Liver (tissue), 9 donors: Measurements from ENCODE around the gene PLK3. TPM values are rescaled to one million over a fixed set of nuclear protein-coding genes. Genes with fewer than 3 reads are reported as not detected.

ENCODE experiments used
- DNase-seq: peaks from one replicate; pipeline ENCODE4 v3.0.0-alpha.2; 2017; ENCODE audit warnings: low spot score
- H3K27ac ChIP-seq, 2 donors: one replicate each; pipeline ENCODE4 v1.7.0; 2013; ENCODE audit warnings: inconsistent platforms in 2 of 2, low read length in 2 of 2, control low read depth in 1 of 2, low read depth in 1 of 2, mild to moderate bottlenecking in 1 of 2
- H3K27me3 ChIP-seq, 4 donors: one replicate each; pipeline versions ENCODE4 v1.6.1 to v1.7.0; 2013; ENCODE audit warnings: low read length in 3 of 4, inconsistent platforms in 1 of 4, mild to moderate bottlenecking in 1 of 4, moderate library complexity in 1 of 4; ENCODE audit not compliant: control insufficient read depth in 4 of 4, insufficient read depth in 4 of 4
- H3K36me3 ChIP-seq, 4 donors: one replicate each; pipeline versions ENCODE4 v1.6.1 to v1.7.0; 2013; ENCODE audit warnings: low read length in 3 of 4, mild to moderate bottlenecking in 3 of 4, low read depth in 1 of 4, moderate library complexity in 1 of 4; ENCODE audit not compliant: control insufficient read depth in 4 of 4, insufficient read depth in 3 of 4
- H3K4me1 ChIP-seq, 4 donors: one replicate each; pipeline versions ENCODE4 v1.6.1 to v1.7.0; 2013; ENCODE audit warnings: low read length in 3 of 4, mild to moderate bottlenecking in 3 of 4, moderate library complexity in 1 of 4; ENCODE audit not compliant: control insufficient read depth in 4 of 4, insufficient read depth in 4 of 4
- H3K4me3 ChIP-seq, 3 donors: one replicate each; pipeline versions ENCODE4 v1.6.1 to v1.7.0; 2013; ENCODE audit warnings: low read length in 3 of 3, control low read depth in 1 of 3, low read depth in 1 of 3, mild to moderate bottlenecking in 1 of 3
- H3K9ac ChIP-seq, 2 donors: one replicate each; pipeline ENCODE4 v1.7.0; 2013; ENCODE audit warnings: low read length in 2 of 2, mild to moderate bottlenecking in 2 of 2, moderate library complexity in 2 of 2, control low read depth in 1 of 2, low read depth in 1 of 2
- H3K9me3 ChIP-seq, 4 donors: one replicate each; pipeline versions ENCODE4 v1.6.1 to v1.7.0; 2013; ENCODE audit warnings: low read length in 3 of 4; ENCODE audit not compliant: control insufficient read depth in 4 of 4
- ATF3 ChIP-seq: IDR thresholded peaks from 2 replicates; pipeline ENCODE4 v1.6.1; 2016; ENCODE audit warnings: antibody characterized with exemption
- CTCF ChIP-seq: fragments of 150-350 bp; IDR thresholded peaks from 2 replicates; pipeline ENCODE4 v1.5.1; 2017; ENCODE audit warnings: improper control_type of control experiment, low read depth, low read length; ENCODE audit not compliant: missing input control
- EGR1 ChIP-seq, 2 donors: IDR thresholded peaks; 2 replicates each; pipeline ENCODE4 v1.6.1; 2016 to 2018; ENCODE audit warnings: antibody characterized with exemption in 2 of 2, low read depth in 2 of 2
- FOXA2 ChIP-seq: IDR thresholded peaks from 2 replicates; pipeline ENCODE4 v1.6.1; 2016; ENCODE audit warnings: antibody characterized with exemption
- GABPA ChIP-seq, 2 donors: IDR thresholded peaks in 1 of 2; conservative IDR thresholded peaks in 1 of 2; 2 replicates each; pipeline ENCODE4 v1.6.1; 2016; ENCODE audit warnings: antibody characterized with exemption in 2 of 2, mild to moderate bottlenecking in 1 of 2, moderate library complexity in 1 of 2
- HNF4A ChIP-seq, 2 donors: conservative IDR thresholded peaks; 2 replicates each; pipeline ENCODE4 v1.6.1; 2016; ENCODE audit warnings: antibody characterized with exemption in 2 of 2, mild to moderate bottlenecking in 2 of 2
- HNF4G ChIP-seq: IDR thresholded peaks from 2 replicates; pipeline ENCODE4 v1.6.1; 2016; ENCODE audit warnings: antibody characterized with exemption
- JUND ChIP-seq, 2 donors: IDR thresholded peaks; 2 replicates each; pipeline ENCODE4 v1.6.1; 2016; ENCODE audit warnings: antibody characterized with exemption in 2 of 2
- NR2F2 ChIP-seq: IDR thresholded peaks from 2 replicates; pipeline ENCODE4 v1.6.1; 2016; ENCODE audit warnings: antibody characterized with exemption
- RAD21 ChIP-seq, 2 donors: IDR thresholded peaks; 2 replicates each; pipeline ENCODE4 v1.6.1; 2016; ENCODE audit warnings: antibody characterized with exemption in 2 of 2, mild to moderate bottlenecking in 2 of 2
- REST ChIP-seq: IDR thresholded peaks from 2 replicates; pipeline ENCODE4 v1.6.1; 2016; ENCODE audit warnings: antibody characterized with exemption, mild to moderate bottlenecking
- RXRA ChIP-seq, 2 donors: IDR thresholded peaks; 2 replicates each; pipeline ENCODE4 v1.6.1; 2017 to 2018; ENCODE audit warnings: antibody characterized with exemption in 2 of 2, mild to moderate bottlenecking in 1 of 2
- SP1 ChIP-seq: IDR thresholded peaks from 2 replicates; pipeline ENCODE4 v1.6.1; 2018; ENCODE audit warnings: antibody characterized with exemption, mild to moderate bottlenecking
- TAF1 ChIP-seq: conservative IDR thresholded peaks from 2 replicates; pipeline ENCODE4 v1.6.1; 2016; ENCODE audit warnings: antibody characterized with exemption, mild to moderate bottlenecking
- YY1 ChIP-seq: IDR thresholded peaks from 2 replicates; pipeline ENCODE4 v1.6.1; 2016; ENCODE audit warnings: antibody characterized with exemption, mild to moderate bottlenecking
- ZBTB33 ChIP-seq: IDR thresholded peaks from 2 replicates; pipeline ENCODE4 v1.6.1; 2016; ENCODE audit warnings: antibody characterized with exemption
- WGBS: extraction: QIAGEN DNeasy Blood & Tissue Kit; methylation state at CpG from one replicate; pipeline ENCODE4 v1.1.7; 2013; 5-methylcytosine and 5-hydroxymethylcytosine counted together
- polyA plus RNA-seq, 2 donors: library from polyadenylated mRNA; stranded (reverse) in 1 of 2; unstranded in 1 of 2; fragments of 200-250 nt in 1 of 2; fragments of >200 nt in 1 of 2; fragmentation: Nextera tagmentation in 1 of 2; extraction: Ambion mirVana in 1 of 2; gene quantifications; one replicate each; pipeline versions ENCODE4 v1.2.1 to v1.2.3, GENCODE V29; 2013 to 2015
- total RNA-seq, 2 donors: library from RNA; depleted of rRNA; stranded (reverse); fragments of >200 nt; gene quantifications; one replicate each; pipeline ENCODE4 v1.2.3, GENCODE V29; 2014
- TF ChIP-seq, protein P1 (sequence below): IDR thresholded peaks from 2 replicates; pipeline ENCODE4 v1.6.1; 2016; ENCODE audit warnings: antibody characterized with exemption
- donor health status: healthy.
- donor health status: healthy.
- donor health status: healthy.
- donor health status: healthy.
- donor health status: healthy.

The PLK3 gene
- total and polyA plus RNA-seq, 4 donors = 1.5 to 5.7 (median 2.3) TPM

DNA sequence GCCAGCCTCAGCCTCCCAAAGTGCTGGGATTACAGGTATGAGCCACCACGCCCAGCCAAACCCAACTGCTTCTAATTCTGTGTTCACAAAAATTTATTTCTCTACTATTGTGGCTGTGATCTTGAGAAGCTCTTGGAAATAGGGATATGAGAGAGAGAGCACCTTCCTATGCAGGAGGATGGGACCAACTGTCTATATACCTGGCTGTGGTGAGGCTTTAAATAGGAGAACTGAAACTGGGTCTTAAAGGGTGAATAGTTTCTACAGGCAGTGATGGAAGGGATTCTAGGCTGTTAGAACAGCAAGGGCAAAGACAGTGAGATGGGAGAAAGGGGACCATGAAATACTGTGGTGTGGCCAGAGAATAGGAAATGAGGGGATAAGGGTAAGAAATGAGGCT lies 51.1 kb downstream of the PLK3 start (continued):
- TF ChIP-seq RXRA (IDR thresholded peaks at IDR 0.05) = no peak

DNA sequence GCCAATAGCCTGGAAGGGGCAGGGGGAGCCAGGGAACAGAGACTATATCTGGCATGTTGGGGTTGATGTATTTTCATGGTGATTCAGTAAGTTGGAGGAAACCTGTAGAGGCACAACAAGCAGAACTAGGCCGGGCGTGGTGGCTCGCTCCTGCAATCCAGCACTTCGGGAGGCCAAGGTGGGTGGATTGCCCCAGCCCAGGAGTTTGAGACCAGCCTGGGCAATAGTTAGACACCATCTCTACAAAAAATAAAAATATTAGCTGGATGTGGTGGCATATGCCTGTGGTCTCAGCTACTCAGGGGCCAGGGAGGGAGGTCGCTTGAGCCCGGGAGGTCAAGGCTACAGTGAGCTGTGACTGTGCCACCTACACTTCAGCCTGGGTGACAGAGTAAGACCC lies 53.0 kb downstream of the PLK3 start:
- no peaks in the 10 kb centered on the region for H3K4me1 ChIP-seq
- H3K9ac ChIP-seq = no peak overlapping the region
- no peaks in the 10 kb centered on the region for H3K27me3 ChIP-seq
- TF ChIP-seq ATF3 (no peak), HNF4A (conservative IDR thresholded peaks at IDR 0.05) (no peak), SP1 (no peak), GABPA (IDR thresholded peaks at IDR 0.05 in 1 of 2, conservative IDR thresholded peaks at IDR 0.05 in 1 of 2) (no peak), NR2F2 (no peak), CTCF (no peak), TAF1 (no peak), EGR1 (IDR thresholded peaks at IDR 0.05; ENCODE audit: low read depth in 2 of 2) (no peak), YY1 (no peak), FOXA2 (no peak), ZBTB33 (no peak), HNF4G (no peak)
- TF ChIP-seq, protein P1, sequence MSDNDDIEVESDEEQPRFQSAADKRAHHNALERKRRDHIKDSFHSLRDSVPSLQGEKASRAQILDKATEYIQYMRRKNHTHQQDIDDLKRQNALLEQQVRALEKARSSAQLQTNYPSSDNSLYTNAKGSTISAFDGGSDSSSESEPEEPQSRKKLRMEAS = no peak
- H3K4me3 ChIP-seq = no peak overlapping the region
- peaks cover 0 to 11% (median 6%) of the 10 kb centered on the region in 4 donors for H3K36me3 ChIP-seq
- 97% methylated on average over 6 of the region's 6 CpGs for WGBS
- DNase-seq = no peak
- no peaks in the 10 kb centered on the region for H3K9me3 ChIP-seq
- H3K27ac ChIP-seq = no peak overlapping the region

GRCh38 chr1:44854970-44855369 lies 54.8 kb downstream of the PLK3 start:
- H3K27ac ChIP-seq = no peak overlapping the region
- peaks cover 0 to 11% (median 5%) of the 10 kb centered on the region in 4 donors for H3K36me3 ChIP-seq
- H3K9me3 ChIP-seq = no peaks in the 10 kb centered on the region
- no peak overlapping the region for H3K9ac ChIP-seq
- 84% methylated on average over 1 of the region's 1 CpG for WGBS
- H3K4me3 ChIP-seq = no peak overlapping the region
- no peaks in the 10 kb centered on the region for H3K4me1 ChIP-seq
- DNase-seq = no peak
- no peaks in the 10 kb centered on the region for H3K27me3 ChIP-seq
- no peak for TF ChIP-seq JUND (IDR thresholded peaks at IDR 0.05)
- no peak for TF ChIP-seq ZBTB33
- TF ChIP-seq FOXA2 = no peak
- TF ChIP-seq NR2F2 = no peak
- no peak for TF ChIP-seq SP1
- TF ChIP-seq, protein P1 = no peak
- TF ChIP-seq RAD21 (IDR thresholded peaks at IDR 0.05) = no peak
- TF ChIP-seq REST = no peak
- no peak for TF ChIP-seq CTCF
- no peak for TF ChIP-seq EGR1 (IDR thresholded peaks at IDR 0.05; ENCODE audit: low read depth in 2 of 2)
- TF ChIP-seq RXRA (IDR thresholded peaks at IDR 0.05) = no peak
- TF ChIP-seq ATF3 = no peak
